Keratinocyte (primary cell): ENCODE results near the gene CEACAM7. TPM values are rescaled to one million over a fixed set of nuclear protein-coding genes. Genes with fewer than 3 reads are reported as not detected.

Source experiments
- DNase-seq: peaks from one replicate; pipeline ENCODE4 v3.0.0-alpha.2; 2011; ENCODE audit warnings: low read depth, missing footprints, low spot score
- FAIRE-seq: peaks from 2 replicates; lab custom pipeline; 2011; peaks lifted over from hg19 to GRCh38; lab: Jason Lieb, UNC
- H2AFZ ChIP-seq: 2 replicates; pipeline ENCODE4 v1.6.0; 2012; ENCODE audit warnings: low read length, control low read depth, inconsistent platforms; ENCODE audit not compliant: control insufficient read depth
- H3K27ac ChIP-seq: 2 replicates; pipeline ENCODE4 v1.5.1; 2011; ENCODE audit warnings: low read length; ENCODE audit not compliant: control insufficient read depth, insufficient read depth
- H3K27me3 ChIP-seq: 3 replicates; pipeline ENCODE4 v1.6.0; 2011; ENCODE audit warnings: low read length; ENCODE audit not compliant: control insufficient read depth, insufficient read depth; ENCODE audit errors: extremely low read depth
- H3K36me3 ChIP-seq, 2 experiments: 2 replicates in 1 of 2; 3 replicates in 1 of 2; pipeline ENCODE4 v1.5.1; 2011; ENCODE audit warnings: low read length in 2 of 2, mild to moderate bottlenecking in 1 of 2; ENCODE audit not compliant: control insufficient read depth in 2 of 2, insufficient read depth in 2 of 2; ENCODE audit errors: extremely low read depth in 1 of 2
- H3K4me1 ChIP-seq: 3 replicates; pipeline ENCODE4 v1.5.1; 2011; ENCODE audit warnings: low read length; ENCODE audit not compliant: control insufficient read depth, insufficient read depth; ENCODE audit errors: extremely low read depth
- H3K4me2 ChIP-seq: 3 replicates; pipeline ENCODE4 v1.6.0; 2011; ENCODE audit warnings: low read depth, low read length; ENCODE audit not compliant: control insufficient read depth, insufficient read depth; ENCODE audit errors: extremely low read depth
- H3K4me3 ChIP-seq, 3 experiments: fragments of 200-600 bp in 1 of 3; sonication (generic) in 1 of 3; 2 replicates in 2 of 3; 3 replicates in 1 of 3; pipeline ENCODE4 v1.5.1; 2011 to 2016; ENCODE audit warnings: low read length in 3 of 3, mild to moderate bottlenecking in 3 of 3, control low read depth in 2 of 3, inconsistent platforms in 1 of 3, low read depth in 1 of 3, mixed read lengths in 1 of 3, mixed run types in 1 of 3, moderate library complexity in 1 of 3; ENCODE audit not compliant: control insufficient read depth in 2 of 3, insufficient read depth in 2 of 3; ENCODE audit errors: extremely low read depth in 1 of 3
- H3K79me2 ChIP-seq: 2 replicates; pipeline ENCODE4 v1.6.0; 2012; ENCODE audit warnings: low read length; ENCODE audit not compliant: control insufficient read depth, insufficient read depth
- H3K9ac ChIP-seq: 3 replicates; pipeline ENCODE4 v1.6.0; 2011; ENCODE audit warnings: low read length; ENCODE audit not compliant: control insufficient read depth, insufficient read depth; ENCODE audit errors: extremely low read depth
- H3K9me1 ChIP-seq: 3 replicates; pipeline ENCODE4 v1.6.0; 2011; ENCODE audit warnings: low read length; ENCODE audit not compliant: control insufficient read depth, insufficient read depth; ENCODE audit errors: extremely low read depth
- H3K9me3 ChIP-seq: 2 replicates; pipeline ENCODE4 v1.5.1; 2012; ENCODE audit warnings: low read depth, low read length; ENCODE audit not compliant: control insufficient read depth
- H4K20me1 ChIP-seq: 3 replicates; pipeline ENCODE4 v1.6.0; 2011; ENCODE audit warnings: low read length; ENCODE audit not compliant: control insufficient read depth, insufficient read depth; ENCODE audit errors: extremely low read depth
- CTCF ChIP-seq, 3 experiments: IDR thresholded peaks in 1 of 3; conservative IDR thresholded peaks in 1 of 3; optimal IDR thresholded peaks in 1 of 3; 2 replicates in 2 of 3; 3 replicates in 1 of 3; pipeline versions ENCODE3 to v1.5.1; 2011; ENCODE audit warnings: low read length in 3 of 3, mild to moderate bottlenecking in 3 of 3, moderate library complexity in 2 of 3, control low read depth in 1 of 3, inconsistent platforms in 1 of 3; ENCODE audit not compliant: insufficient read depth in 2 of 3; ENCODE audit errors: extremely low read depth in 1 of 3
- EZH2 ChIP-seq: IDR thresholded peaks from one replicate; pipeline ENCODE4 v1.6.1; 2012; ENCODE audit warnings: inconsistent platforms, mild to moderate bottlenecking, low read length, moderate library complexity
- dilution Hi-C: fragments of 300-500 bp; cut with MboI; formaldehyde crosslinking; loops from one replicate; pipeline ENCODE4 v1.7.0; 2020; ENCODE audit warnings: low sequenced_read_pairs; ENCODE audit not compliant: extremely low pct_ligation_motif_present
- polyA plus RNA-seq, 5 experiments: library from polyadenylated mRNA; depleted of rRNA in 3 of 5; stranded (reverse) in 3 of 5; stranded (forward) in 1 of 5; unstranded in 1 of 5; fragments of >200 nt; gene quantifications; 1 replicate in 1 of 5; 2 replicates in 3 of 5; 3 replicates in 1 of 5; pipeline versions ENCODE4 v1.2.1 to v1.2.3, GENCODE V29; 2011 to 2012; ENCODE audit warnings: missing spikeins in 2 of 5, low read depth in 1 of 5, low replicate concordance in 1 of 5

CEACAM7 gene
- polyA plus RNA-seq, 1 donor (not counting 4 experiments of a cell fraction or from before 2014, with no cell fraction given) = not detected

DNA sequence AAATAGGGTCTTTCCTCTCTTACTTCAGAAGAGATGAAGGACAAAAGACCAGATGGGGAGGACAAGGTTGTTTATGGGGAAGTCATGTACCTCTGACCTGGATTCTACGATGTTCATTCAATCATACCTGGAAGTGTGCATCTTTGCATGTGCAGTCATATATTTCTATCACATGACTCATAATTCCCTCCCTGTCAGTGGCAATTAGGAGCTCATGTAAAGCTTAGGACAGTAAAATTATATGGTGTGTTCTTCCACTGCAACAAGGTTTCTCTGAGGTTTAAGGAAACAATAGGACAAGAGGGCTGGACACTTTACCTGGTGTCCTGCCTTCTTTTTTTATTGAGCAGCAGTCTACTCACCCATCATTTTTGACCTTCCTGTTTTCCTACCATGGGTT is 19.8 kb downstream of the CEACAM7 start:
- no peaks in the 10 kb centered on the region for H3K27me3 ChIP-seq
- no peak overlapping the region for H3K4me2 ChIP-seq
- FAIRE-seq (no peak), DNase-seq (no peak)
- dilution Hi-C loops = no loop called here
- H3K79me2 ChIP-seq = no peaks in the 10 kb centered on the region
- no peaks in the 10 kb centered on the region for H4K20me1 ChIP-seq
- H3K9me1 ChIP-seq = no peaks in the 10 kb centered on the region
- no peak for TF ChIP-seq EZH2
- no peak for TF ChIP-seq CTCF (optimal IDR thresholded peaks at IDR 0.05 in 1 of 3, IDR thresholded peaks at IDR 0.05 in 1 of 3, conservative IDR thresholded peaks at IDR 0.05 in 1 of 3; ENCODE audit: extremely low read depth in 1 of 3, insufficient read depth in 2 of 3, low read length in 3 of 3)
- H3K9me3 ChIP-seq = peaks cover 2% of the 10 kb centered on the region
- H2AFZ ChIP-seq = no peak overlapping the region
- no peak overlapping the region for H3K9ac ChIP-seq
- H3K4me3 ChIP-seq = no peak overlapping the region
- no peaks in the 10 kb centered on the region for H3K36me3 ChIP-seq
- no peak overlapping the region for H3K27ac ChIP-seq
- H3K4me1 ChIP-seq = no peaks in the 10 kb centered on the region

- Histone ChIP-seq H3K79me2 (no peaks in the 10 kb centered on the region), H3K36me3 (no peaks in the 10 kb centered on the region), H3K9me1 (no peaks in the 10 kb centered on the region), H2AFZ (no peak overlapping the region), H3K9me3 (peaks cover 2% of the 10 kb centered on the region), H3K4me2 (no peak overlapping the region), H3K27ac (no peak overlapping the region), H3K4me1 (no peaks in the 10 kb centered on the region), H3K9ac (no peak overlapping the region), H3K27me3 (no peaks in the 10 kb centered on the region), H3K4me3 (no peak overlapping the region), H4K20me1 (no peaks in the 10 kb centered on the region)
- DNase-seq (no peak), FAIRE-seq (no peak)
- TF ChIP-seq CTCF (optimal IDR thresholded peaks at IDR 0.05 in 1 of 3, IDR thresholded peaks at IDR 0.05 in 1 of 3, conservative IDR thresholded peaks at IDR 0.05 in 1 of 3; ENCODE audit: extremely low read depth in 1 of 3, insufficient read depth in 2 of 3, low read length in 3 of 3) = no peak
- TF ChIP-seq EZH2 = no peak
- dilution Hi-C loops = no loop called here
These were observed 22.0 kb downstream of the CEACAM7 start for GRCh38 chr19:41666075-41666474.
